ENCODE measurements around the gene IFIH1.

Gene IFIH1

DNA sequence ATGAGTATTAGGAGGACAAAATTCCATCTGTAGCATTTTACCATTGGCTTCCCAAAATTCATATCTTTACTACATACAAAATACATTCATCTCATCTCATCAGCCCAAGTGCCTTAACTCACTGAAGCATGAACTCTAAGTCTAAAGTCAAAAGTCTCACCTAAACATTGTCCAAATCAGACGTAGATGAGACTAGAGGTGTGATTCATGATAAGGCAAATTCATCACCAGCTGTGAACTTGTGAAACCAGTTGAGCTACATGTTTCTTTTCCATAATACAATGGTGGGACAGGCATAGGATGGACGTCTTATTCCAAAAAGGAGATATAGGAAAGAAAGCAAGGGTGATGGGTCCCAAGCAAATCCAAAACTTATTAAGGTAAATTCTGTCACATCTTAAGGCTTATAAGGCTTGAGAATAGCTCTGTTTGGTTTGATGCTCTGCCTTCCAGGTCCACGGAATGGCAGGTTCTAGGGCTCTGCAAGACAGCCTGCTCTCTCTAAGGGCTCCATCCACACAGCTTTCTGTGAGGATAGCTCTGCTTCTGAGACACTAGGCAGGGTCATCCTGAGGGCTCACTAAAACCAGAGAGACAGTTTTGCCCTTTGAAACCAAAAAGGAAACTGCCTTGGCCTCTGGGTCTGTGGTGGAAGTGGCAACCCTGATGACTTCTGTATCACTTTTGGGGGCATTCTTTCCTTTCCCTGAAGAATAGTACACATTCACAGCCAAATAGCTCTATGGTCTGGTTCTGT, 9.6 kb downstream of the IFIH1 start:
- DNase-seq (ENCODE audit: low read depth), result no peak

- no peak for DNase-seq (ENCODE audit: low read depth)
These were observed 12.6 kb downstream of the IFIH1 start for GRCh38 chr2:162305901-162306300.

DNA sequence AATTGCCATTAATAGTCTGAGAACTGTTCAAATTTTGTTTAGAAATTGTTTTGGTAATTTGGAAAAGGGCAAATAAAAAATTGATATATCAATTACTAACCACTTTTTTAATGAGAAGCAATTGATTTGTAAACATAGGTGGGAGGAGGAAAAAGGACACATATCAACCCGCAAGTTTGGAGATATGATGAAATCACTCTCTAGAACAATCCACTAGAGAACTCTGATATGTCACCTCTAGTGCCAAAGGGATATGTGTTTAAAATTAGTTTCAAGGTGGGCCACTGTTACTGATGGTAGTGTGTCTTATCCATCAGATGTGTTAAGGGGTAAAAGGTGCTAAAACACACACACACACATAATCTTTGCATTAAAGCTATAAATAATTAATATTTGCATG, 16.6 kb downstream of the IFIH1 start:
- DNase-seq (ENCODE audit: low read depth), result no peak

DNA sequence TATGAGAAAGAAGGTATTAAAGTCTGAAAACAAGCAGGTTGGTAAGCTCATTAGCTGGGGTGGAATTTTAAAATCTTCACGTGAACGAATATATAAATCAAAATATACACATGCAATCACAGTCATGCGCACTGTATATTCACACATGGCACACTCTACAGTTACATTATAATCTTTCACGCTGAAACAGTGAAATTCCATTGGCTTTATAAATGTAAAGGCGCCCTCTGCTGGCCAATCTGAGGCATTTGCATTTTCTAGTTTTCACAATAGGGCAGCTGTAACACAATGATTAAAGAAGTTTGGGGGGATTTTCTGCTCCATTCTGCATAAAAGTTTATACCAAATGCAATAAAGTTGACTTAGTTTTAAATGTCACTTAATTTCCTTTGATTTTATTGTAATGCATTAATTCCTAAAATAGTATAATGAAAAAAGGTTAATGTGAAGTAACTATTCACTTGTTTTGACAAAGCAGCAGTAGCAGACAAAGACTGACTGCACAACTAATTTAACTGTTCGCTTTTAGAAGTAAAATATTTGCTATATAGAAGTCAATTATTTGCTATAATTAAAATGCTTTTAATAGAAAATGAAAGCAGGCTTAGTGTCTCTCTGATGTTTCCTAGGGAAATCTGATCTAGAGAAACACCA, 17.2 kb downstream of the IFIH1 start:
- peak; percentile 42 for DNase-seq (ENCODE audit: low read depth)

DNA sequence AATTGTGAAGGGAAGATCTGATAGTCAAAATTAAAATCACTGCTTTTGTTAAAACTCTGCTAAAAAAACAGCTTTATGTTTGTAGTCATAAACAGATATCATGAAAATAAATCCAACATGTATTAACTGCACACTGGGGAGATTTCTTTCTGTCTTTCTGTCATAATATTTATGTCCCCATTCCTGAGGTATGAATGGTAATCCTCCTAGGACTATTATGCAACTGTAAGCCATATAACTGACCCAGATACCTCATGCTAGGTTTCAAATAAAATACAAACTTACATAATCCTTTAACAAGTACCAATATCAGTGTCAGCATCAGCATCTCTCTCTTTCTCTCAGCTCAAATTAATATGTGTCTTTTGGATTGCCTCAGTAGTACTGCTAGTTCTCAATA, 18.2 kb downstream of the IFIH1 start:
- DNase-seq (ENCODE audit: low read depth), result no peak

DNA sequence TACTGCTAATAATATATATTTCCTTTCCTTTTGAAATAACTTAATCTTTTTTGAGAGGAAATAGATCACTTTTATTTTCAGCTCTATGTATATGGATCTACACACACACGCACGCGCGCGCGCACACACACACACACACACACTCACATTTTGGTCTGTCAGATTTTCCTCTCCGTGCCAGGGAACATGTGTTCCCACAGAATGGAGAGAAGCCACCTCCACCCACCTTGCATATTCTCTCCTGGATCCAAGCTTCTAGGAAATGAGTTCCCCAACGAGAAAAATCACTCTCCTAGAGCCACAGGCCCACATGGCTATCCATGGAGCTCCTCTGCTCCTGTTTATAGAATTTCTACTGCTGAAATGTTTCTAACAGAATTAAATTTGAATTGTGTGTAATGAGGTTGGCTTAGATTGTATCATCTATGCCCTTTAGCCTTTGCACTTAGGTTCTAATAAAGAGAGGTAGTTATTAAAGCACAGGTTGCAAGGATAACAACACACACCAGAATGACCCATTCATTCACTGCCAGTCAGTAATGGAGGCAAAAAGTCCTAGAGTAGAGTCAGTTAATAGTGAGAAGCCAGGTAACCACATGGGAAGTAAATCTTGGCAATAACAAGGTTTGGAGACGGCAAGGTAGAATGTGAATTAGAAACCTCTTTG, 19.7 kb downstream of the IFIH1 start:
- no peak for DNase-seq (ENCODE audit: low read depth)

DNA sequence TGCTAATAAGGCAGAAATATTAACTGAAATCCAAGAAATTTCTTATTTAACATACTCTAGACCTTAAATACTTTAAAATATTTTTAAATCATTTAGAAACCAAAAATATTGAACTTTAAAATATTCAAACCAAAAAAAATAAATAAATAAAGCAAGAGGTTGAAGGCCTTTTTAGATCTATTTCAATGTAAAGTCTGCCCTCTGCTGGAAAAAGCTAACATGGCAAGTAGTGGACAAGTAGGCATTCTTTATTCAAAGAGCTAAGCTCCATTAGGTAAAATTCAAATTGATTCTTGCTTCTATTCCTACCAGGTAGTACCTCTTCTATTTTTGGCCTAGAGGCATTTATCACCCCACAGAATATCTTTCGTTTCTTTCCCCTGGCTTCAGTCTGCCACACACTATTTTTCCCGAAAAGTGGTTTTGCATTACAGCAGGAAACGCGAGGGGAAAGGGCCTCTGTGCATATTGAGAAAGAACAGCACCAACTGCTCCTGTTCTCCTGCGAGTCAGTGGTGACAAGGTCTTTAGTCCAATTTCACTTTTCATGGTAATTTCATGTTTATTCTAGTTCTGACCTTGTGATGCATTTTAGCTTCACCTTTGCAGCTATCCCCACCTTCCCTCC, 20.4 kb downstream of the IFIH1 start:
- peak; percentile 67 for DNase-seq (ENCODE audit: low read depth)

DNA sequence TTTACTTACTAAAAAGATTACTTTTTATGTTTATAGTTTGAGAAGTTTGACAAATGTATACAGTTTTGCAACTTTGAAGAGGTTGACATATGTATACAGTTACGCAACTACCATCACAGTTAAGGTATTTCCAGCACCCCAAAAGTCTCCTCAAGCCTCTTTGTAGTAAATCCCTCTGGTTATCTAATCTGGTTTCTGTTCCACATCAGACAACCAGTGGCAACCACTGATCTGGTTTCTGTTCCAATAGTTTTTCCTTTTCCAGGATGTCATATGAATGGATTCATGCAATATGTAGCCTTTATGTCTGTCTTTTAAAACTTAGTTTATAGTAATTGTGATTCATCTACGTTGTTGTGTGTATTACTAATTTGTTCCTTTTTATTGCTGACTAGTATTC, 23.5 kb downstream of the IFIH1 start:
- DNase-seq (ENCODE audit: low read depth), result no peak

- DNase-seq (ENCODE audit: low read depth), result no peak
These were observed 25.2 kb downstream of the IFIH1 start for GRCh38 chr2:162293122-162293786.

- no peak for DNase-seq (ENCODE audit: low read depth)
These were observed 26.7 kb downstream of the IFIH1 start for GRCh38 chr2:162291748-162292147.

GRCh38 chr2:162282765-162283425, 35.6 kb downstream of the IFIH1 start:
- DNase-seq (ENCODE audit: low read depth), result peak; percentile 47

GRCh38 chr2:162280654-162281053, 37.8 kb downstream of the IFIH1 start:
- DNase-seq (ENCODE audit: low read depth), result no peak

- no peak for DNase-seq (ENCODE audit: low read depth)
These were observed 41.1 kb downstream of the IFIH1 start for GRCh38 chr2:162277381-162277780.

GRCh38 chr2:162267996-162268395, 50.5 kb downstream of the IFIH1 start:
- no peak for DNase-seq (ENCODE audit: low read depth)

DNA sequence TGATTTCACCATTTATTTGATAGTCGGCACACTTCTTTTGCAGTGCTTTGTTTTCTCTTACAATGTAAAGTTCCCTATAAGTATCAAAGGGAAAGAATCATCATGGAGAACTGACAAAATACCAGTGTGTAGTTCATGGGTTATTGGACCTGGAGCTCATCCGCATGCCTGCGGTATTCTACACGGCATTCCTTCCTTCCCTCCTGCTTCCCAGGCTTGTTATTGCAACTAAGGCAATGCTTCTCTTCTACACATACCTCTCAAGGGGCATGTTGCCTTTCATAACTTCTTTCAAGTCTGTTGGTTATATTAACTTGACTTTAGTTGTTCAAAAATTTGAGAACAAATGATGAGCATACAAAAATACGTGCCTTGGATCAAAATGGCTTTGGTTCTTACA, 51.0 kb downstream of the IFIH1 start:
- no peak for DNase-seq (ENCODE audit: low read depth)

- peak; percentile 45 for DNase-seq (ENCODE audit: low read depth)
These were observed 52.1 kb downstream of the IFIH1 start for GRCh38 chr2:162266460-162266760.

DNA sequence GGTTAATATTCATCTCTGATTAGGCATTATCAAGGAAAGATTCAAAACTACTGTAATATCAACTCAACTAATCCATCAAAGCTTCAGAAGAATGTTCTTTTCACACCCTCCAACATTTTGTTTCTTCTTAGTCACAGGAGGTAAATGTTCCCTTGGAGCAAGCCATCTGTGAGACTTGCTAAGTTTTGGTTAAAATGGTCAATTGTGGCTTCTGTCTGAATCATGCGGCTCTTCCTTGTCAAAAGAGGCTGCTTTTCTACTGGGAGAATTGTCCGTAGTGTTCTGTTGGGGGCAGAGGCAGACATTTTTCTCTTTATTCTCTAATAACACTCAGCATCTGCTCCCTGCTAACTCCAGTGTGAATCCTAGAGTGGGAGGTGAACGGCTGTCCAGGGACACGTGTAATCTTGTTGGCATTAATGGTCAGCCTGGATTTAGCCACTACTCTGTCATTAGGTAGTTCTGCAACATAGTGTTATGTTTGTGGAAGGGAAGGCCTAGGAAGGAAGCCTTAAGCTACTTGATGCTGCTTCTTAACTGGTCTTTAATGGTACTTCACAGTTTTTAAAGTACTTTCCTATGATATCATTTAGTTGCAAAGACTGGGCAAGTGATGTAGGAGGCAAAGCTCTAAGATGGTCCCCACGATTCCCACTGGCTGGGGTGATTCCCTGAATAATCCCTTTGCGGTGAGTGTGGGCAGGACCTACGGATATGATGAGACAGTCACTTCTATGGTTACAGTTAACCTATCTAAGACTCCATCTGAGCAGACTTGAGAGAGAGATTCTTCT, 52.6 kb downstream of the IFIH1 start:
- DNase-seq (ENCODE audit: low read depth), result no peak

GRCh38 chr2:162261032-162261945, 57.2 kb downstream of the IFIH1 start:
- peak; percentile 68 for DNase-seq (ENCODE audit: low read depth)

- DNase-seq (ENCODE audit: low read depth), result peak; percentile 70
These were observed 59.8 kb downstream of the IFIH1 start for GRCh38 chr2:162258686-162259085.

GRCh38 chr2:162258169-162258568, 60.3 kb downstream of the IFIH1 start:
- DNase-seq (ENCODE audit: low read depth), result no peak
